GM18909 (cell line): ENCODE results near the gene TRIM49.
"Not testable (repeated sequence)": the region's sequence is repeated elsewhere in the genome, so short reads cannot be mapped to it uniquely, and the experiment has no call there.

Experiments used
- ATAC-seq: cut with Tn5 transposase; IDR thresholded peaks from one replicate; pipeline ENCODE4 v1.9.1; 2021; ENCODE audit warnings: mild to moderate bottlenecking; ENCODE audit not compliant: unreplicated experiment, poor library complexity

TRIM49 gene

GRCh38 chr11:89808475-89808874, at the start of gene TRIM49:
TRIM49 (minus strand) TSS chr11:89808575; CDS start chr11:89804469, 4,106 bp downstream.
- ATAC-seq, result not testable (repeated sequence)

- not testable (repeated sequence) for ATAC-seq
These were observed 18.3 kb upstream of the TRIM49 start for GRCh38 chr11:89826694-89827093.

- ATAC-seq, result not testable (repeated sequence)
These were observed 11.6 kb upstream of the TRIM49 start for GRCh38 chr11:89820008-89820407.

- not testable (repeated sequence) for ATAC-seq
These were observed 5.2 kb upstream of the TRIM49 start for GRCh38 chr11:89813535-89813934.

- ATAC-seq, result not testable (repeated sequence)
These were observed 20.8 kb downstream of the TRIM49 start for GRCh38 chr11:89787506-89788063.

DNA sequence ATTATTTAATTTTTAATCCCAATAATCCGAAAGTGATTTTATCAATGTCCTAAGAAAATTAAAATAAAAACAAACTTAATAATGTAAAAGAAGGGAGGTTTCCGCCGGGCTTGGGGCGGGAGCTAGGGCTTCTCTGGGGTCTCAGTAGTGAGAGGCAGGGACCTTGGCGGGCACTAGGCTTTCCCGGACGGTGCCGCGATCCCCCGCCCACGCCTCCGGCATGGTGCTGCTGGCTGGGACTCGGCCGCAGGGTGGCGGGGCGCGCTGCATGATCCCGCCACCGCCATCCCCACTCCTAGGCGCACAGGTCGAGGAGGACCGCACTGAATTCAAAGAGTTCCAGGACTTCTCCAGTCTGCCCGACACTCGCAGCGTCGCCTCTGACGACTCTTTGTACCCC, 22.6 kb downstream of the TRIM49 start:
- not testable (repeated sequence) for ATAC-seq

DNA sequence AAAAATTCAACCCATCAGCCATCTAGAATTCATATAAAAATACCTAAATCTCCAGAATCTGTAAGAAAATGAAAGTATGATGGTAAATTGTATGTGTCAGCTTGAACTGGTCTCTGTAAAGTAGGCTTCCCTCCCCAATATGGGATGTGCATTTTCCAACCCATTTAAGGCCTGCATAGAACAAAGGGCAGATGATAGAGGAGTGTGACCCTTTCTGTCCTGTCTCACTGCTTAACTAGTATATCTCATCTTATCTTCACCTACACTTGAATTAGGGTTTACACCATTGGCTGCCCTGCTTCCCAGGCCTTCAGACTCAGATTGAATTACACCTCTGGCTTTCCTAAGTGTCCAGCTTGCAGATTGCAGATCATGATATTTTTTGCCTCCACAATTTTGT, 57.6 kb downstream of the TRIM49 start:
- ATAC-seq, result not testable (repeated sequence)
